GM23338 (cell line): ENCODE results near the gene DOCK3. TPM values are rescaled to one million over a fixed set of nuclear protein-coding genes. Genes with fewer than 3 reads are reported as not detected.

Experiments used
- ATAC-seq: fragments of 200-7000 bp; cut with Tn5 transposase; 3 replicates; pipeline ENCODE4 v1.9.1; 2020
- DNase-seq: peaks from one replicate; pipeline ENCODE4 v3.0.0-alpha.2; 2015; ENCODE audit warnings: low spot score
- H2AFZ ChIP-seq: fragments of 200-600 bp; sonication (generic); 2 replicates; pipeline ENCODE4 v1.8.0; 2016; ENCODE audit warnings: antibody characterized with exemption, mild to moderate bottlenecking, moderate library complexity
- H3F3A ChIP-seq: fragments of 200-600 bp; sonication (generic); replicated peaks from 2 replicates; pipeline ENCODE4 v1.8.0; 2017; ENCODE audit warnings: antibody characterized with exemption, mixed run types, low read depth
- H3K27ac ChIP-seq: fragments of 200-600 bp; sonication (generic); 2 replicates; pipeline ENCODE4 v1.6.1; 2016; ENCODE audit warnings: low read depth
- H3K27me3 ChIP-seq: fragments of 200-600 bp; sonication (generic); 2 replicates; pipeline ENCODE4 v1.8.0; 2016; ENCODE audit warnings: mild to moderate bottlenecking, mixed run types, moderate library complexity; ENCODE audit not compliant: insufficient read depth
- H3K36me3 ChIP-seq: fragments of 200-600 bp; sonication (generic); 2 replicates; pipeline ENCODE4 v1.8.0; 2016; ENCODE audit warnings: mild to moderate bottlenecking; ENCODE audit not compliant: insufficient read depth
- H3K4me1 ChIP-seq: fragments of 200-600 bp; sonication (generic); 2 replicates; pipeline ENCODE4 v1.8.0; 2016; ENCODE audit warnings: mild to moderate bottlenecking, moderate library complexity; ENCODE audit not compliant: insufficient read depth
- H3K4me2 ChIP-seq: fragments of 200-600 bp; sonication (generic); 2 replicates; pipeline ENCODE4 v1.7.1; 2017; ENCODE audit warnings: mixed run types
- H3K4me3 ChIP-seq: fragments of 200-600 bp; sonication (generic); 2 replicates; pipeline ENCODE4 v1.6.1; 2016; ENCODE audit warnings: mixed run types
- H3K79me2 ChIP-seq: fragments of 200-600 bp; sonication (generic); replicated peaks from 2 replicates; pipeline ENCODE4 v1.8.0; 2017; ENCODE audit warnings: mild to moderate bottlenecking; ENCODE audit not compliant: insufficient read depth
- H3K9me2 ChIP-seq: fragments of 200-600 bp; sonication (generic); 2 replicates; pipeline ENCODE4 v1.8.0; 2017; ENCODE audit not compliant: insufficient read depth
- H4K20me1 ChIP-seq: fragments of 200-600 bp; sonication (generic); replicated peaks from 2 replicates; pipeline ENCODE4 v1.8.0; 2017; ENCODE audit warnings: mild to moderate bottlenecking; ENCODE audit not compliant: insufficient read depth
- H3K27ac Mint-ChIP-seq: 2 replicates; pipeline ENCODE4 v1.8.0; 2020; ENCODE audit warnings: inconsistent platforms, mild to moderate bottlenecking, moderate library complexity, mixed read lengths
- H3K27me3 Mint-ChIP-seq: 3 replicates; pipeline ENCODE4 v1.8.0; 2022; ENCODE audit warnings: low read depth, mild to moderate bottlenecking, moderate library complexity, mixed read lengths, inconsistent platforms; ENCODE audit not compliant: insufficient read depth, poor library complexity
- H3K36me3 Mint-ChIP-seq: 3 replicates; pipeline ENCODE4 v1.8.0; 2021; ENCODE audit warnings: low read depth, mild to moderate bottlenecking, inconsistent platforms, moderate library complexity, mixed read lengths
- H3K4me1 Mint-ChIP-seq: 3 replicates; pipeline ENCODE4 v1.8.0; 2020; ENCODE audit warnings: mild to moderate bottlenecking, inconsistent platforms, mixed read lengths
- H3K4me3 Mint-ChIP-seq: 3 replicates; pipeline ENCODE4 v1.8.0; 2021; ENCODE audit warnings: moderate library complexity, mild to moderate bottlenecking, inconsistent platforms, mixed read lengths
- H3K9me3 Mint-ChIP-seq: 3 replicates; pipeline ENCODE4 v1.8.0; 2020; ENCODE audit warnings: moderate library complexity, mild to moderate bottlenecking, inconsistent platforms, mixed read lengths
- CREB1 ChIP-seq: fragments of 250-450 bp; sonication (Bioruptor Pico); IDR thresholded peaks from 2 replicates; pipeline ENCODE4 v1.5.0; 2020; ENCODE audit warnings: low read depth, mild to moderate bottlenecking, moderate library complexity
- ETS1 ChIP-seq: IDR thresholded peaks from 2 replicates; pipeline ENCODE4 v1.6.1; 2016; ENCODE audit warnings: antibody characterized with exemption
- EZH2 ChIP-seq: fragments of 200-600 bp; sonication (generic); IDR thresholded peaks from one replicate; pipeline ENCODE4 v1.8.0; 2017; ENCODE audit warnings: antibody characterized with exemption, mild to moderate bottlenecking, low read depth; ENCODE audit not compliant: unreplicated experiment
- EZH2phosphoT487 ChIP-seq: fragments of 200-600 bp; sonication (generic); IDR thresholded peaks from one replicate; pipeline ENCODE4 v1.8.1; 2018; ENCODE audit warnings: antibody characterized with exemption; ENCODE audit not compliant: unreplicated experiment
- JUNB ChIP-seq: IDR thresholded peaks from one replicate; pipeline ENCODE4 v1.6.1; 2016; ENCODE audit warnings: antibody characterized with exemption; ENCODE audit not compliant: unreplicated experiment
- NANOG ChIP-seq: IDR thresholded peaks from 2 replicates; pipeline ENCODE4 v1.6.1; 2016; ENCODE audit warnings: antibody characterized with exemption, borderline replicate concordance
- STAT1 ChIP-seq: IDR thresholded peaks from one replicate; pipeline ENCODE4 v1.6.1; 2016; ENCODE audit warnings: antibody characterized with exemption; ENCODE audit not compliant: unreplicated experiment
- ZNF331 ChIP-seq: fragments of 250-450 bp; sonication (Bioruptor Pico); IDR thresholded peaks from 2 replicates; pipeline ENCODE4 v1.5.0; 2020; ENCODE audit warnings: low read depth, mild to moderate bottlenecking, moderate library complexity
- polyA plus RNA-seq: library from polyadenylated mRNA; unstranded; fragments of >200 nt; fragmentation: Nextera tagmentation; extraction: Ambion mirVana; gene quantifications from 2 replicates; pipeline ENCODE4 v1.2.1, GENCODE V29; 2016
- total RNA-seq: library from RNA; depleted of rRNA; stranded (reverse); fragments of >200 nt; shearing (Covaris generic); gene quantifications from 2 replicates; pipeline ENCODE4 v1.2.3, GENCODE V29; 2014
- TF ChIP-seq, protein P1 (sequence below): IDR thresholded peaks from one replicate; pipeline ENCODE4 v1.6.1; 2018; ENCODE audit warnings: antibody characterized with exemption; ENCODE audit not compliant: unreplicated experiment
- TF ChIP-seq, protein P2 (sequence below), 2 experiments: fragments of 200-600 bp in 1 of 2; sonication (generic) in 1 of 2; conservative IDR thresholded peaks; 2 replicates each; pipeline versions ENCODE4 v1.5.1 to v1.6.1; 2016 to 2017; ENCODE audit warnings: antibody characterized with exemption in 2 of 2, low read depth in 2 of 2, mild to moderate bottlenecking in 2 of 2, moderate library complexity in 1 of 2

Gene DOCK3
- total and polyA plus RNA-seq, 2 experiments from 2014 or later, result 2.4 to 5.6 TPM

GRCh38 chr3:51276046-51276445 is 601.3 kb downstream of the DOCK3 start:
- no peaks in the 10 kb centered on the region for H3F3A ChIP-seq
- no peak for TF ChIP-seq EZH2phosphoT487
- no peaks in the 10 kb centered on the region for H3K4me1 ChIP-seq
- no peaks in the 10 kb centered on the region for H3K36me3 ChIP-seq
- H2AFZ ChIP-seq, result no peak overlapping the region
- no peaks in the 10 kb centered on the region for H3K9me3 Mint-ChIP-seq
- H4K20me1 ChIP-seq, result no peaks in the 10 kb centered on the region
- no peak overlapping the region for H3K4me3 ChIP-seq
- H3K79me2 ChIP-seq, result no peaks in the 10 kb centered on the region
- H3K4me2 ChIP-seq, result no peak overlapping the region
- DNase-seq, result no peak
- no peak overlapping the region for H3K4me3 Mint-ChIP-seq
- ATAC-seq, result no peak
- no peaks in the 10 kb centered on the region for H3K4me1 Mint-ChIP-seq
- H3K27me3 ChIP-seq, result no peaks in the 10 kb centered on the region
- H3K36me3 Mint-ChIP-seq, result no peaks in the 10 kb centered on the region; the same call in 2 of the 3 replicates
- no peak overlapping the region for H3K27ac Mint-ChIP-seq
- no peaks in the 10 kb centered on the region for H3K9me2 ChIP-seq
- no peaks in the 10 kb centered on the region for H3K27me3 Mint-ChIP-seq
- H3K27ac ChIP-seq, result no peak overlapping the region

DNA sequence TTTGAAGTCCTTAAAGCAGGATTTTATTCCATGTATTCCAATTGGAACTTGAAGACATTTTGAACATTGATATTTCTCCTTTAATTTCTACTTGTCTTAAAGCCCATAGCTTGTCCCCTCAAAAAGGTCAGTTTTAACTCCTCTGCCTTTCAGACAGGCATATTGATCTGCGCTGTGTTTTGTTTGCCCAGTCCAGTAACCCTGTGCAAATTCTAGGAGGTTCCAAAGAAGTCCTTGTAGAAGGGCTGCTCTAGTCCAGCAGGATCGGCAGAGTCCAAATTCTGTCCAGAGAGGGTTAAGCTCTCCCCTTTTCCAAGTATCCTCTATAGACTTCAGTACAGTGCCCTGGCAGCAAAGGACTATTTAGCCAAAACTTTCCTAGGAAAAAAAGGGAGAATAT is 604.7 kb downstream of the DOCK3 start:
- H3K27me3 ChIP-seq, result no peaks in the 10 kb centered on the region
- no peak overlapping the region for H3K4me3 ChIP-seq
- no peaks in the 10 kb centered on the region for H3K79me2 ChIP-seq
- DNase-seq, result no peak
- no peaks in the 10 kb centered on the region for H3F3A ChIP-seq
- H3K27ac ChIP-seq, result no peak overlapping the region
- peaks cover 17% of the 10 kb centered on the region for H3K36me3 Mint-ChIP-seq
- no peak overlapping the region for H2AFZ ChIP-seq
- H3K4me3 Mint-ChIP-seq, result no peak overlapping the region
- H3K27me3 Mint-ChIP-seq, result no peaks in the 10 kb centered on the region
- no peaks in the 10 kb centered on the region for H3K36me3 ChIP-seq
- H3K4me1 ChIP-seq, result no peaks in the 10 kb centered on the region
- H3K27ac Mint-ChIP-seq, result no peak overlapping the region
- no peaks in the 10 kb centered on the region for H3K9me2 ChIP-seq
- ATAC-seq, result no peak
- H3K9me3 Mint-ChIP-seq, result peaks cover 11% of the 10 kb centered on the region
- no peak overlapping the region for H3K4me2 ChIP-seq
- H3K4me1 Mint-ChIP-seq, result no peaks in the 10 kb centered on the region
- H4K20me1 ChIP-seq, result no peaks in the 10 kb centered on the region
- TF ChIP-seq, protein P1, sequence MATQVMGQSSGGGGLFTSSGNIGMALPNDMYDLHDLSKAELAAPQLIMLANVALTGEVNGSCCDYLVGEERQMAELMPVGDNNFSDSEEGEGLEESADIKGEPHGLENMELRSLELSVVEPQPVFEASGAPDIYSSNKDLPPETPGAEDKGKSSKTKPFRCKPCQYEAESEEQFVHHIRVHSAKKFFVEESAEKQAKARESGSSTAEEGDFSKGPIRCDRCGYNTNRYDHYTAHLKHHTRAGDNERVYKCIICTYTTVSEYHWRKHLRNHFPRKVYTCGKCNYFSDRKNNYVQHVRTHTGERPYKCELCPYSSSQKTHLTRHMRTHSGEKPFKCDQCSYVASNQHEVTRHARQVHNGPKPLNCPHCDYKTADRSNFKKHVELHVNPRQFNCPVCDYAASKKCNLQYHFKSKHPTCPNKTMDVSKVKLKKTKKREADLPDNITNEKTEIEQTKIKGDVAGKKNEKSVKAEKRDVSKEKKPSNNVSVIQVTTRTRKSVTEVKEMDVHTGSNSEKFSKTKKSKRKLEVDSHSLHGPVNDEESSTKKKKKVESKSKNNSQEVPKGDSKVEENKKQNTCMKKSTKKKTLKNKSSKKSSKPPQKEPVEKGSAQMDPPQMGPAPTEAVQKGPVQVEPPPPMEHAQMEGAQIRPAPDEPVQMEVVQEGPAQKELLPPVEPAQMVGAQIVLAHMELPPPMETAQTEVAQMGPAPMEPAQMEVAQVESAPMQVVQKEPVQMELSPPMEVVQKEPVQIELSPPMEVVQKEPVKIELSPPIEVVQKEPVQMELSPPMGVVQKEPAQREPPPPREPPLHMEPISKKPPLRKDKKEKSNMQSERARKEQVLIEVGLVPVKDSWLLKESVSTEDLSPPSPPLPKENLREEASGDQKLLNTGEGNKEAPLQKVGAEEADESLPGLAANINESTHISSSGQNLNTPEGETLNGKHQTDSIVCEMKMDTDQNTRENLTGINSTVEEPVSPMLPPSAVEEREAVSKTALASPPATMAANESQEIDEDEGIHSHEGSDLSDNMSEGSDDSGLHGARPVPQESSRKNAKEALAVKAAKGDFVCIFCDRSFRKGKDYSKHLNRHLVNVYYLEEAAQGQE, result no peak
- TF ChIP-seq NANOG (no peak), ETS1 (no peak), CREB1 (CRISPR knock-in tag) (no peak), JUNB (no peak), EZH2 (no peak), STAT1 (no peak), ZNF331 (CRISPR knock-in tag) (no peak), EZH2phosphoT487 (no peak)
- TF ChIP-seq, protein P2, sequence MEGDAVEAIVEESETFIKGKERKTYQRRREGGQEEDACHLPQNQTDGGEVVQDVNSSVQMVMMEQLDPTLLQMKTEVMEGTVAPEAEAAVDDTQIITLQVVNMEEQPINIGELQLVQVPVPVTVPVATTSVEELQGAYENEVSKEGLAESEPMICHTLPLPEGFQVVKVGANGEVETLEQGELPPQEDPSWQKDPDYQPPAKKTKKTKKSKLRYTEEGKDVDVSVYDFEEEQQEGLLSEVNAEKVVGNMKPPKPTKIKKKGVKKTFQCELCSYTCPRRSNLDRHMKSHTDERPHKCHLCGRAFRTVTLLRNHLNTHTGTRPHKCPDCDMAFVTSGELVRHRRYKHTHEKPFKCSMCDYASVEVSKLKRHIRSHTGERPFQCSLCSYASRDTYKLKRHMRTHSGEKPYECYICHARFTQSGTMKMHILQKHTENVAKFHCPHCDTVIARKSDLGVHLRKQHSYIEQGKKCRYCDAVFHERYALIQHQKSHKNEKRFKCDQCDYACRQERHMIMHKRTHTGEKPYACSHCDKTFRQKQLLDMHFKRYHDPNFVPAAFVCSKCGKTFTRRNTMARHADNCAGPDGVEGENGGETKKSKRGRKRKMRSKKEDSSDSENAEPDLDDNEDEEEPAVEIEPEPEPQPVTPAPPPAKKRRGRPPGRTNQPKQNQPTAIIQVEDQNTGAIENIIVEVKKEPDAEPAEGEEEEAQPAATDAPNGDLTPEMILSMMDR (conservative IDR thresholded peaks at IDR 0.05; ENCODE audit: low read depth in 2 of 2), result no peak
